Measurements from ENCODE around the gene SND1. TPM values are rescaled to one million over a fixed set of nuclear protein-coding genes. Genes with fewer than 3 reads are reported as not detected.

The SND1 gene
- total and polyA plus RNA-seq, 2 donors (not counting 1 experiment from before 2014, with no cell fraction given) = 44.4 to 165 TPM

DNA sequence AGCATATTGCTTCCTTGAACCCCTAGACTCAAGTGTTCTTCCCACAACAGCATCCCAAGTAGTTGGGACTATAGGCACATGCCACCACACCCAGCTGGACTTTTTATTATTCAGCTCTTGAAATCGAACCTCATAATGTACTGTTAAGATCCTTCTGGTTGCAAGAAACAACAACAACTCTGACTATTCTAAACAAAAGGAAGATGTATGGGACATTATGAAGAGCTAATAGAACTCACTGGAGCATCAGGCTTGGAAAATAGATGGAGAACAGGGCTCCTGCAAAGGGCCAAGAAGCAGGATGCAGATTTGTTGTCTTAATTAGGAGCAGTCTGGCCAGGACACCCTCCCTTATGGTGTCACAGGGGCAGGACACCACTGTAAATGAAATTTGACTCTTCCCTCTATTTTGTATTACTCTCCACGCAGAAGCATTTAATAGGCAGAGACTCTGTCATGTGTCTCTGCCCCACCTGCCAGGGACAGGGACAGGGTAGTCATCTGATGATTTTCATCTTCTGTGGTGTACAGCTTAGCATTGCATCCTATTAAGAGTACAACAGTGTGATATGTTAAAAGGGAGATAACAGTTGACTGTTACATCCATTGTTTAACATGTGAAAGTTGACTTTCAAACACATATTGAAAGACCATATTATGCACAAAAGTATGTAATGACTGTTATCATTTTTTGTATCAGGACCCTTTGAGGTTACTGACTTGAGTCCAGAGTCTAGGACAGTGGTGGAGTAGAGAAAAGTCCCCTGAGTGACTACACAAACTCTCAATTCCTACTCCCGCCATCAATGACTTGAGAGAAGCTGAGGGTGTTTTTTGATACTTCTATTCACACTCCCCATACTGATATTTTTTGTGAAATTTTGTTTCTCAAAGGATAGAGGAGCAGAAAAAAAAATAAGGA lies 222.0 kb downstream of the SND1 start:
- Mint-ChIP-seq H3K27me3 (no peaks in the 10 kb centered on the region), H3K27ac (no peak overlapping the region), H3K4me3 (no peak overlapping the region), H3K4me1 (peaks cover 26% of the 10 kb centered on the region), H3K9me3 (ENCODE audit: insufficient read depth) (peaks cover 4% of the 10 kb centered on the region)
- H3K79me2 ChIP-seq (ENCODE audit: control insufficient read depth, insufficient read depth, low read length) = no peaks in the 10 kb centered on the region
- peaks cover 7% of the 10 kb centered on the region for H4K20me1 ChIP-seq (ENCODE audit: control insufficient read depth, insufficient read depth, low read length, poor library complexity, severe bottlenecking)
- peaks cover 0 to 9% of the 10 kb centered on the region in 2 donors for H3K4me1 ChIP-seq (ENCODE audit: control insufficient read depth in 2 of 2, insufficient read depth in 2 of 2, low read length in 2 of 2)
- TF ChIP-seq CTCF (IDR thresholded peaks at IDR 0.05) (no peak), EZH2 (IDR thresholded peaks at IDR 0.05; ENCODE audit: borderline replicate concordance, insufficient read depth, low read depth, low read length, poor library complexity, severe bottlenecking) (no peak)
- no peak overlapping the region for H3K4me2 ChIP-seq (replicated peaks; ENCODE audit: low read depth, low read length, poor library complexity, severe bottlenecking)
- no peaks in the 10 kb centered on the region for H3K27me3 ChIP-seq (replicated peaks in 1 of 4; ENCODE audit: control extremely low read depth in 1 of 4, control insufficient read depth in 3 of 4, insufficient read depth in 4 of 4, low read length in 3 of 4)
- intact Hi-C loops (cut with micrococcal nuclease) = no loop called here
- no peaks in the 10 kb centered on the region for H3K9me3 ChIP-seq (ENCODE audit: control extremely low read depth in 1 of 3, control insufficient read depth in 2 of 3, insufficient read depth in 1 of 3, low read length in 2 of 3)
- CTCF ChIA-PET = no interaction called here
- H2AFZ ChIP-seq (ENCODE audit: insufficient read depth, low read depth, low read length, poor library complexity, severe bottlenecking) = no peak overlapping the region
- WGBS (ENCODE audit: insufficient coverage) = 100% methylated on average over 1 of the region's 3 CpGs
- POLR2A ChIA-PET = interaction anchor here (0.5 kb wide), 1 partner anchor 507 kb away, joined by 4 read pairs; no protein-coding TSS in a partner anchor
- no peak overlapping the region for H3K9ac ChIP-seq (ENCODE audit: low read length)
- no peak for ATAC-seq (ENCODE audit: low read depth)
- H3K27ac ChIP-seq (ENCODE audit: low read length in 2 of 2) = no peak overlapping the region
- H3K36me3 ChIP-seq (replicated peaks in 1 of 2; ENCODE audit: control extremely low read depth in 1 of 2, control insufficient read depth in 1 of 2, extremely low read depth in 1 of 2, insufficient read depth in 2 of 2, low read length in 1 of 2) = no peaks in the 10 kb centered on the region
- DNase-seq = no peak
- no peak overlapping the region for H3K4me3 ChIP-seq (ENCODE audit: control extremely low read depth in 1 of 5, extremely low read depth in 1 of 5, insufficient read depth in 1 of 5, low read depth in 2 of 5, low read length in 4 of 5)

DNA sequence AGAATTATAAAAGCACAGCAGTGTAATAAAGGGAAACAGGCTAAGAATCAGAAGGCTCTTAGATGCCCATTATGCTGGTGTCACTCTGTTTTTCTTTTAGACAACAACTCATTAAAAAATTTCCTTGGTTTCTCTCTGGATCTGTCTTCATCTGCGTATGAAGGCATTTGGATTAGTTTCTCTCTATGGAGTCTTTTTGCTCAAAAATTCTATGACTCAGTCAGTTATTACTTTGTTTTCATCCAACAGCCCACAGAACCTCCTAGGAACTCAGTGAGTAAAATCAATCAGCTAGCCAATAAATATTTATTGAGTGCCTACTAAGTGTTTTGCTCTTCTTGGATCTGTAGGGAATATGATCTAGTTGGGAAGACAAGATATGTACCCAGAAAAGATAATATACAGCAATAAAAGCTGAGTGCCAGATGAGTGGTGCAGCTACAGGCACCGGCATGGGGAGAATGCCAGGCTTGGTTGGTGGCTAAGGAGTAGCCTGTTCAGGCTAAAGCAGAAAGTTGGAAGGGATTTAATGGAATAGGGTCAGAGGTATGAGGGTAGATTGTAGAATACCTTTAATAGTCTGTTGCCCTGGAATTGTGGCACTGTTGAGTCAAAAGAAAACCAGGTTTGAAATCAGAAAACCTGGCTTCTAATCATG lies 223.1 kb downstream of the SND1 start:
- Histone ChIP-seq H3K79me2 (ENCODE audit: control insufficient read depth, insufficient read depth, low read length) (no peaks in the 10 kb centered on the region), H4K20me1 (ENCODE audit: control insufficient read depth, insufficient read depth, low read length, poor library complexity, severe bottlenecking) (peaks cover 7% of the 10 kb centered on the region), H3K4me3 (ENCODE audit: control extremely low read depth in 1 of 5, extremely low read depth in 1 of 5, insufficient read depth in 1 of 5, low read depth in 2 of 5, low read length in 4 of 5) (no peak overlapping the region), H3K36me3 (replicated peaks in 1 of 2; ENCODE audit: control extremely low read depth in 1 of 2, control insufficient read depth in 1 of 2, extremely low read depth in 1 of 2, insufficient read depth in 2 of 2, low read length in 1 of 2) (no peaks in the 10 kb centered on the region), H2AFZ (ENCODE audit: insufficient read depth, low read depth, low read length, poor library complexity, severe bottlenecking) (no peak overlapping the region), H3K9ac (ENCODE audit: low read length) (no peak overlapping the region), H3K4me2 (replicated peaks; ENCODE audit: low read depth, low read length, poor library complexity, severe bottlenecking) (no peak overlapping the region), H3K27me3 (replicated peaks in 1 of 4; ENCODE audit: control extremely low read depth in 1 of 4, control insufficient read depth in 3 of 4, insufficient read depth in 4 of 4, low read length in 3 of 4) (no peaks in the 10 kb centered on the region), H3K9me3 (ENCODE audit: control extremely low read depth in 1 of 3, control insufficient read depth in 2 of 3, insufficient read depth in 1 of 3, low read length in 2 of 3) (no peaks in the 10 kb centered on the region), H3K4me1 (ENCODE audit: control insufficient read depth in 2 of 2, insufficient read depth in 2 of 2, low read length in 2 of 2) (peaks cover 0 to 8% of the 10 kb centered on the region in 2 donors), H3K27ac (ENCODE audit: low read length in 2 of 2) (no peak overlapping the region)
- Mint-ChIP-seq H3K4me3 (no peak overlapping the region), H3K27me3 (no peaks in the 10 kb centered on the region), H3K27ac (no peak overlapping the region), H3K4me1 (peaks cover 16% of the 10 kb centered on the region), H3K9me3 (ENCODE audit: insufficient read depth) (no peaks in the 10 kb centered on the region)
- DNase-seq (no peak), ATAC-seq (ENCODE audit: low read depth) (no peak)
- CTCF ChIA-PET = no interaction called here
- POLR2A ChIA-PET = no interaction called here
- intact Hi-C loops (cut with micrococcal nuclease) = no loop called here
- 100% methylated on average over 1 of the region's 2 CpGs for WGBS (ENCODE audit: insufficient coverage)
- TF ChIP-seq CTCF (IDR thresholded peaks at IDR 0.05) (no peak), EZH2 (IDR thresholded peaks at IDR 0.05; ENCODE audit: borderline replicate concordance, insufficient read depth, low read depth, low read length, poor library complexity, severe bottlenecking) (no peak)

Measured in B cell (primary cell).